B cell (primary cell): ENCODE measurements around the gene WDR33.
"Not testable (repeated sequence)": the region's sequence is repeated elsewhere in the genome, so short reads cannot be mapped to it uniquely, and the experiment has no call there.

Experiments used
- EZH2 ChIP-seq: IDR thresholded peaks from 2 replicates; pipeline ENCODE4 v1.6.1; 2012; ENCODE audit warnings: borderline replicate concordance, low read depth, mild to moderate bottlenecking, moderate library complexity, low read length; ENCODE audit not compliant: insufficient read depth, poor library complexity, severe bottlenecking
- TF ChIP-seq, protein P1 (sequence below): fragments of 200-600 bp; IDR thresholded peaks from one replicate; pipeline ENCODE4 v1.8.0; 2022; ENCODE audit warnings: antibody characterized with exemption, mild to moderate bottlenecking

DNA sequence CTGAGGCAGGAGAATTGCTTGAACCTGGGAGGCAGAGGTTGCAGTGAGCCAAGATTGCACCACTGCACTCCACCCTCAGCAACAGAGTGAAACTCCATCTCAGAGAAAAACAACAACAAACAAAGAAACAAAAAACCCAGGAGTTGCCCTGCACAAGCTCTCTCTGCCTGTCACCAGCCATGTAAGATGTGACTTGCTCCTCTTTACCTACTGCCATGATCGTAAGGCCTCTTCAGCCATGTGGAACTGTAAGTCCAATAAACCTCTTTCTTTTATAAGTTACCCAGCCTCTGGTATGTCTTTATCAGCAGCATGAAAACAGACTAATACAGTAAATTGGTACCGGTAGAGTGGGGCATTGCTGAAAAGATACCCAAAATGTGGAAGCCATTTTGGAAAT is 15.7 kb upstream of the WDR33 start:
- TF ChIP-seq, protein P1, sequence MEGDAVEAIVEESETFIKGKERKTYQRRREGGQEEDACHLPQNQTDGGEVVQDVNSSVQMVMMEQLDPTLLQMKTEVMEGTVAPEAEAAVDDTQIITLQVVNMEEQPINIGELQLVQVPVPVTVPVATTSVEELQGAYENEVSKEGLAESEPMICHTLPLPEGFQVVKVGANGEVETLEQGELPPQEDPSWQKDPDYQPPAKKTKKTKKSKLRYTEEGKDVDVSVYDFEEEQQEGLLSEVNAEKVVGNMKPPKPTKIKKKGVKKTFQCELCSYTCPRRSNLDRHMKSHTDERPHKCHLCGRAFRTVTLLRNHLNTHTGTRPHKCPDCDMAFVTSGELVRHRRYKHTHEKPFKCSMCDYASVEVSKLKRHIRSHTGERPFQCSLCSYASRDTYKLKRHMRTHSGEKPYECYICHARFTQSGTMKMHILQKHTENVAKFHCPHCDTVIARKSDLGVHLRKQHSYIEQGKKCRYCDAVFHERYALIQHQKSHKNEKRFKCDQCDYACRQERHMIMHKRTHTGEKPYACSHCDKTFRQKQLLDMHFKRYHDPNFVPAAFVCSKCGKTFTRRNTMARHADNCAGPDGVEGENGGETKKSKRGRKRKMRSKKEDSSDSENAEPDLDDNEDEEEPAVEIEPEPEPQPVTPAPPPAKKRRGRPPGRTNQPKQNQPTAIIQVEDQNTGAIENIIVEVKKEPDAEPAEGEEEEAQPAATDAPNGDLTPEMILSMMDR: not testable (repeated sequence)
- TF ChIP-seq EZH2: not testable (repeated sequence)
